ENCODE data around the gene SLC46A2. TPM values are rescaled to one million over a fixed set of nuclear protein-coding genes. Genes with fewer than 3 reads are reported as not detected.

SLC46A2 gene
- total RNA-seq, 1 donor from 2014 or later: not detected

- FAIRE-seq (no peak), DNase-seq (ENCODE audit: low spot score in 2 of 2) (no peak)
These were observed 57.6 kb downstream of the SLC46A2 start for GRCh38 chr9:112833081-112833480.

- DNase-seq (ENCODE audit: low spot score in 2 of 2) (no peak), FAIRE-seq (no peak)
These were observed 58.7 kb downstream of the SLC46A2 start for GRCh38 chr9:112831969-112832368.

GRCh38 chr9:112831281-112831851, 59.3 kb downstream of the SLC46A2 start:
- DNase-seq (ENCODE audit: low spot score in 2 of 2) (no peak), FAIRE-seq (no peak)

Other genes starting within 250 kb of the SLC46A2 start
- 35.1 TPM for gene INIP, start 172.8 kb downstream of the SLC46A2 start, total RNA-seq
- 20.8 TPM for gene SNX30, start 140.1 kb downstream of the SLC46A2 start, total RNA-seq
- gene ZNF883, start 121.3 kb upstream of the SLC46A2 start, total RNA-seq: 28.1 TPM
- gene ZFP37, start 165.8 kb upstream of the SLC46A2 start, total RNA-seq: 22.8 TPM

Measured in frontal cortex (tissue), 4 donors.